NOMO-1 (cell line): ENCODE measurements around the gene ZNF79.
A peak's percentile ranks its signal among the peaks of the same experiment; 100 is the strongest.

Source experiments
- DNase-seq, 2 experiments: peaks; one replicate each; lab custom pipeline; 2025; ENCODE audit not compliant: unreplicated experiment in 2 of 2; lab: John Stamatoyannopoulos, UW

ZNF79 gene

DNA sequence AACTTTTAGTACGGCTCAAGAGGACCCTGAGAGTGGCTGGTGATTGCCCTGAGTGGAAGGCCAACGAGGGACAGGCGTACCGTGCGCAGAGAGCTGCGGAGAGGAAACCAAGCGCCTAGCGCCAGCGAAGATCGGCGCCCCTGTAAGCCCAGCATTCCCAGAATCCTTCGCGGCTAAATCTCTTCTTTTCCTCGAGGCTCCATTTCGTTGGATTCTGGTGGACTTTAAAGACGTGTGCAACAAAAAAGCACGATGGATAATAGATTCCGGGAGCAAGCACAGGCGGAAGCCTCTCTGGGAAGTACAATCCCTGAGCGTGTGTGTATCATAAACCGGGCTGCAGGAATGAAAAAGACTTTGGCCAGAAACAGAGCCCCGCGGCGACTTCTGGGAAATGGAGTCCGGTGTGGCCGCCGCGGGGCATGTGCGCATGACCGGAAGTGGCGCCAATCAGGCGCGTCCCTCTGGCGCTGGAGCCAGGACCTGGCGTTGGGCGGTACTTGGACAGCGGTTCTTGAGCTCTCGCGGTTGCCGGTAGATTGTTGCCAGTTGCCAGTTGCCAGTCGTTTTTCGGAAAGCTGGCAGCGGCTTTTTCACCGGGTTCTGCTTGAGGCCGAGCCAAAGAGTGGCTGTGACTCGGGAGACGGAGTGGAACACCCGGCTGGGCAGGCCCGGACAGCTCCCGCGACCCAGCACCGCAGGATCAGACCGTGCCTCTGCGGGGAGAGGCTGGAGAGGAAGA, at the start of gene ZNF79:
Gene ZNF79, plus strand, starts transcription at position 449 of the 742 bp plus-strand sequence. CDS start 406 bp downstream, outside the sequence.
- DNase-seq, result peak; percentile 88 to 96

DNA sequence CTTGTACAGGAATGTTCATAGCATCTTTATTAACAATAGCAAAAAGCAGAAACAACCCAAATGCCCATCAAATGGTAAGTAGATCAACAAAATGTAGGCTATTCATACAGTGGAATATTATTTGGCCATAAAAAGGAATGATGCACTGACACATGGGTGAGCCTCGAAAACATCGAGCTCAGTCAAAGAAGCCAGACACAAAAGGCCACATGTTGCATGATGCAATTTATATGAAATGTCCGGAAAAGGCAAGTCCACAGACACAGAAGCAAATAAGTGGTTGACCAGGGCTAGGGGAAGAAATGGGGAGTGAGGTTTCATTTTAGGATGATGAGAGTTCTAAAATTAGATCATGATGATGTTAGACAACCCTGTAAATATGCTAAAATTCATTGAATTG, 43.7 kb upstream of the ZNF79 start:
- DNase-seq, result no peak

DNA sequence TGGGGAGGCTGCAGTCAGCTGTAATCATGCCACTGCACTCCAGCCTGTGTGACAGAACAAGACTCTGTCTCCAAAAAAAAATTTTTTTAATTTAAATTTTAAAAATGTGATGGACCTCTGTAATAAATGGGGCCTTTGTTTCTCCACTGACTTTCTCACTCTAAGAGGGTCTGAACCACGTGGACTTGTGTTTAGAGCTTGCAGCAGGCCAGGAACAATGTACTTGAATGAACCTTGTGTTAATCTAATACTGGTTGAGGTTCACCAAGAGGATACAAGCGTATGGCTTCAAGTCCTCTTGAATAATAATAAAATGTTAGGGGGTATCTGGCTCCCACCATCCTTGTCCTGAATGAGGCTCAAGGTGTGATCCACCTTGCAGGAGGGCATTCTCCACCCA, 41.6 kb upstream of the ZNF79 start:
- DNase-seq, result no peak

DNA sequence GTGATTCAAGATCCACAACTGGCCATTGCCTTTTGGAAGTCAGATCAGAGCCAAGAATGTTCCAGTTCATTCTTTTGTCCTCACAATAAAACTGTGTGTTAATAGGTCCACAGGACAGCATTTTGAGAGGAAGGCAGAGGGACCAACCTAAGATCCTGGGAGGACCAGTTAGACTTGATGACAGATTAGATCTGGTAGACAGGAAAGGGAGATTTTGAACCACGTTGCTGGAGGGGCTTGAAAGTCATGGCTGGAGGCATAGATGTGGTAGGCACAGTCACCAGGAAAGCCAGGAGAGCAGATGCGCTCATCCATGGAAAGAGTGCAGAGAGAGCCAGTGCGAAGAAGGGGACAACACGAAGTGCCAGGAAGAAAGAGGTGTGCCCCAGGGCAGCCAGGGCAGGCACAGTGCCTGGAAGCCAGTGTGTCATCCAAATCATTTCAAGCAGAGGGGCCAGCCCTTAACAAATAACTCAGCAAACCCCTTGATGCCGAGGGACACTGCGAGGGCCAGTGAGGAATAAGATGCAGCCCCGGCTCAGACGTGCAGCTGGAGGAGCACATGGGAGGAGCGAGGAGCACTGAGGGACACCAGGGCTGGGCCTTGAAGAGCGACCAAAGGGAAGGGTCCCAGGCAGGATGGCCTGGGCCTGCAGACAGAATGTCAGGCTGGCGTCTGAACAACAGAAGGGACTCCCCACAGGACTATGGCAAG, 40.0 kb upstream of the ZNF79 start:
- no peak for DNase-seq

DNA sequence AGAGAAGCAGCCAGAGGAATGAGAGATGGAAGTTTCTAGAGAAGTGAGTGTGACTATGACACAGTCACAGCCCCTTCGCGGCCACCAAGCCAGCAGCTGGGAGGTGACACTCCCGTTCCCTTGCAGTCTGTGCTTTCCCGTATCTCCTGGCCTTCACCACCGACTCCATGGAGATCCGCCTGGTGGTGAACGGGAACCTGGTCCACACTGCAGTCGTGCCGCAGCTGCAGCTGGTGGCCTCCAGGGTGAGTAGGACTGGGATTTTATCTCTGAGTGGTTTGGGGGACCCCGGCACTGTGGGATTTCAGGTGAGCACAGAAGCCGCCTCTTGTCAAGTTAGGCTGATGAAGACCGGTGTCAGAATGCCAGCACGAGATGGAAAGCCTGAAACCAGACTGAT, 39.3 kb upstream of the ZNF79 start:
- no peak for DNase-seq

DNA sequence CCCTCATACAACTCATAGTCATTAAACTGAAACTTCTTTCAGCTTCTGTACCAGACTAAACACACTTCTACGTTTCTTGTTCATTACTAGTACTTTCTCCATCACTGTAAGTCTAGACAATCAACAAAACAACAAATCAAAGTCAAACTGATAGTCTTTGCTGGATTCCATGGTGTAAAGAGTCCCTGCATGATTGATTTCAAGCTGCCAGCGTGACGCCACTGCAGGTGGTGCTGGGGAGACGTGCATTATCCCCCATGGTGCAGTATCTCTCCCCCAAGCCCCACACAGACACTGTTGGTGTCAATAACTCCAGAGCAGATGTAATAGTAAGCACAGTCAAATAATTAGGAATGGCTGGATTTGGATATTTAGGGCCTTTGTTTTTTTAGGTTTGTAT, 37.9 kb upstream of the ZNF79 start:
- DNase-seq, result no peak

DNA sequence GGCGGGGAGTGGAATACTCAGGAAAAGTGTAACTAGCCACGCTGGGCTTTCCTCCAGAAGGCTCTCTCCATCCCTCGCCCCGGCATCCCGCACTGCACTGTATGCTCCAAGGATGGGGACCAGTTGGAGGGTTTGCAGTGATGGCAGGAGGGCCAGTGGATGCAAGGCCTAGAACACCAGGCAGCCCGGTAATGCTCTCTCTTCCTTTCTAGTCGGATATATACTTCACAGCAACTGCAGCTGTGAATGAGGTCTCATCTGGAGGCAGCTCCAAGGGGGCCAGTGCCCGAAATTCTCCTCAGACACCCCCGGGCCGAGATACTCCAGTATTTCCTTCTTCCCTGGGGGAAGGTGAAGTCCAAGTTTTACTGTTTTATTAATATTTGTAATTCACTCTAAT, 37.2 kb upstream of the ZNF79 start:
- DNase-seq, result no peak

DNA sequence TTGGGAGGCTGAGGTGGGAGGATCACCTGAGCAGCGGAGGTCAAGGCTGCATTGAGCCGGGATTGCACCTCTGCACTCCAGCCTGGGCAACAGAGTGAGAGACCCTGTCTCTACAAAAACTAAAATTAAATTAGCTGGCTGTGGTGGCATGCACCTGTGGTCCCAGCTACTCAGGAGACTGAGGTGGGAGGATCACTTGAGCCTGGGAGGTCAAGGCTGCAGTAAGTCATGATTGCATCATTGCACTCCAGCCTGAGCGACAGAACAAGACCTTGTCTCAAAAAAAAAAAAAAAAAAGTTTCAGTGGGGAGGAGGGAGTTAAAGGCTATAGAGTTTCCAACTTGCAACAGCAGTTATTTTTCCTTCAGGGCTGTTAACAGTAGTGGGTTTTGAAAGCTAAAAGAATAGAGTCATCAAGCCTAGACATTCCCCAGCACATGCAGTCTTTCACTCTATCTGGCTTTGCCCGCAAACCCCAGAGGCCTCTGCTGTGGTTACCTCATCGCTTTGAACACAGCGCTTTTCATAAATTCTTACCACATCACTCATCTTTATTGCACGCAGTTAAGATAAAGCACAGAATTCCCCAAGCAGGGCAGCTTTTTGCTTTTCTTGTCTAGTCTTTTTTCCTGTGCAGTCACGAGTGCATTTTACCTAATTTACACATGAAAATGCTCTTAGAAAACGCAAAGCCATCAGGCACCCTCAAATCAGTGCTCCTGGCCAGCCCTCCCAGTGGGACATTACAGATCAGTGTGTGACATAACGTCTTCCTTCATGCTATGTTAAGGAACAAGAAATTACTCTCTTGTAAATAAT, 35.9 kb upstream of the ZNF79 start:
- peak; percentile 94 to 98 for DNase-seq

DNA sequence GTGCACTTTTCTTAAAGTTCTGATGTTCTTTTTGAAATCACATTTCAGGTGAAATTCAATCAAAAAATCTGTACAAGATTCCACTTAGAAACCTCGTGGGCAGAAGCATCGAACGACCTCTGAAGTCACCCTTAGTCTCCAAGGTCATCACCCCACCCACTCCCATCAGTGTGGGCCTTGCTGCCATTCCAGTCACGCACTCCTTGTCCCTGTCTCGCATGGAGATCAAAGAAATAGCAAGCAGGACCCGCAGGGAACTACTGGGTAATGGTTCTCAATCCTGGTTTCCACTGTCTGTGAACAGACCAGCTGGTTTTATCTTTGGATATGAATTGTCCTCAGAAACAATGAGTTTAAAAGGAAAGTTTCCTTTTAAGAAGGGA, 35.3 kb upstream of the ZNF79 start:
- no peak for DNase-seq

DNA sequence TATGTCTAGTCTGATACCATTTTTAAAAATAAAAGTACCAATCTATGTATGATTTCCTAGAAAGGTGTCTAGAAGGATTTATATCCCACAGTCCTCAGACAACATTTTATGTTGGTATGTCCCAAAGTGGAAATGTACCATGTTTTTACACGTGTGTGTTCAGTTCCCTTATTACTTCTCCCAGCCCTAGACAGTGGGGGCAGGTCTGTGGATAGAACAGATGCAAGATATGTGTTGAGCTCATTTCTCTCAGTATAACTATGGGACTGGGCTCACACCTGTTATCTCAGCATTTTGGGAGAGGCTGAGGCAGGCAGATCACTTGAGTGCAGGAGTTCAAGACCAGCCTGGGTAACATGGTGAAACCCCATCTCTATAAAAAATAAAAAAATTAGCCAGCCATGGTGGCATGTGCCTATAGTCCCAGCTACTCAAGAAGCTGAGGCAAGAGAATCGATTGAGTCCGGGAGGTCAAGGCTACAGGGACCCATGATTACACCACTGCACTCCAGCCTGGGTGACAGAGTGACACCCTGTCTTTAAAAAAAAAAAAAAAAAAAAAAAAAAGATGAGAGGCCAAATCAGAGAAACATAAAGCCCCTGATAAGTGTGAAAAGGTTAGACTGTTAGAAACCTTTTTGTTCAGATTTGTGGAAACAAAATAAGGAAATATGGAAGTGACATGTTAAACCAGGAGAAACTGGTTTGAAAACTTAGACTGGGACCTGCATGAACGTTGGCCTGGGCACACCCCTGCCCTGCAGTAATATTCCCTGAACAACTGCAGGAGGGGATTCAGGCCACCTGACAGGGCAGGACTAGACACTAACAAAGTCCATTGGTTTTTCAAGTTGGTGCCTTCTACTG, 34.6 kb upstream of the ZNF79 start:
- no peak for DNase-seq

DNA sequence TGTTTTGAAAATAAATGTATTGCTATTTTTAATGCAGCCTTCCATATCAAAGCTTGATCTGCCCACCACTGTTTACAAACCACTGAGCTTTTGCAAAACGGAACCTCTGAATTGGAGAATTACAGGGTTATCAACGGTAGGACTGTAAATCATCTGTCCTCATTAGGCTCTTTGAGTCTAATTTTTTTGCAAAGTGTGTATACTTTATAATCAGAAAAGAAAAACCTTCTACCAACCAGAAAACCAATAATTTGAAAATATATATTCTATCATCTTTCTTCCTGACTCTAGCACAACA, 34.0 kb upstream of the ZNF79 start:
- peak; percentile 50 to 53 for DNase-seq

DNA sequence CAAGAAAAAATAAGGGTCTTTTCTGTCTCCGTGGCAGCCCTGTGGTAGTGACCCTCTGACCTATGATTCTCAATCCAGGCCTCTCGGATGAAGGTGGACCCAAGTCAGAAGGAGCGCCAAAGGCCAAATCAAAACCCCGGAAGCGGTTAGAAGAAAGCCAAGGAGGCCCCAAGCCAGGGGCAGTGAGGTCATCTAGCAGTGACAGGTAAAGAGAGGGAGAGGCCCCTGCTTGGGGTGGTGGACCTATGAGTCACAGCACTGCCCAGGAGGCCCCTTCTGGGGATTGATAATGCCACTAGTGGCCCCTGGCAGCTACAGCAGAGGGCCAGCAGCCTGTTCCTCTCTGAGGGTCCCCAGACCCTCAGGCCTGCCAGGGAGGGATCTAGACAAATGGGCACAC, 33.6 kb upstream of the ZNF79 start:
- DNase-seq, result peak; percentile 51 to 54

DNA sequence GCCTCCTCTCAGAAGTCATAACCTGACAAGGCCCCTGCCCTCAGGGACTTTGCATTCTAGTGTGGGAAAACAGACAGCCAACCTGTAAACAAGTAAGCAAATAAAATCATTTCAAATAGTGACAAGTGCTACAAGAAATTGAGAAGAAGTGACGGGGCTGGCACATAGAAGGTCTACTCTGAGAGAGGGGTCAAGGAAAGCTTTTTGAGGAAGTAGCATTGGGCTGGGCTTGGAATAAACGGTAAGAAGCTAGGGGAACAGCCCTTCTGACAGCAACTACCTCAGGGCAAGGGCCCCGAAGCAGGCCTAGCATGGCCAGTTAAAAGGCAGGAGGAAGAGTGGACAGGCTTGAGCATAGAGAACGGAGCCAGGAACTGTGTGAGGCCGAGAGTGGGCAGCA, 32.0 kb upstream of the ZNF79 start:
- peak; percentile 69 to 77 for DNase-seq

DNA sequence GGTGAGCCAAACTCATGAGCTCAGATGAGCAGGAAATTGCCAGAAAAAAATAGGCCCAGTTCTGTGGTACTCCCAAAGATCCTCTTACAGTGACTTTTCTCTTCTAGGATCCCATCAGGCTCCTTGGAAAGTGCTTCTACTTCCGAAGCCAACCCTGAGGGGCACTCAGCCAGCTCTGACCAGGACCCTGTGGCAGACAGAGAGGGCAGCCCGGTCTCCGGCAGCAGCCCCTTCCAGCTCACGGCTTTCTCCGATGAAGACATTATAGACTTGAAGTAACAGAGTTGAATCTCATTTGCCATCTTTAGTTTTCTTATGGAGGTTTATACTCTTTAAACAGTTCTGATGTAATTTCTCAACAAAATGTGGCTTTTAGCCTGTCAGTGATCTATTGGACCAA, 31.2 kb upstream of the ZNF79 start:
- DNase-seq, result no peak

DNA sequence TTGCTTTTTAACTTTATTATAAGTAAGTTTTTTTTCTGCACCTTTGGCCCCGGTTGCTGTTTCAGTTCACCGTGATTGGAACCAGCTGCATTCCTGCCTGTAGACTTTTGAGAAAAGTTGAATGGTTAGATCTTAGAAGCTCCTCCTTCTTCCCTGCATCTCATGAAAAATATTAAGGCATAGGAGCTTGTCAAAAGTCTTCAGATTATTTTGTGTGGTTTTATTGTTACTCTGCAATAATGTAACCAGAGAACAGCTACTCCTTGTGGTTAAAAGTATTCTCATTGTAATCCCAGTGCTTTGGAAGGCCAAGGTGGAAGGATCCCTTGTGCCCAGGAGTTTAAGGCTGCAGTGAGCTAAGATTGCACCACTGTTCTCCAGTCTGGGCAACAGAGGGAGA, 30.5 kb upstream of the ZNF79 start:
- no peak for DNase-seq

DNA sequence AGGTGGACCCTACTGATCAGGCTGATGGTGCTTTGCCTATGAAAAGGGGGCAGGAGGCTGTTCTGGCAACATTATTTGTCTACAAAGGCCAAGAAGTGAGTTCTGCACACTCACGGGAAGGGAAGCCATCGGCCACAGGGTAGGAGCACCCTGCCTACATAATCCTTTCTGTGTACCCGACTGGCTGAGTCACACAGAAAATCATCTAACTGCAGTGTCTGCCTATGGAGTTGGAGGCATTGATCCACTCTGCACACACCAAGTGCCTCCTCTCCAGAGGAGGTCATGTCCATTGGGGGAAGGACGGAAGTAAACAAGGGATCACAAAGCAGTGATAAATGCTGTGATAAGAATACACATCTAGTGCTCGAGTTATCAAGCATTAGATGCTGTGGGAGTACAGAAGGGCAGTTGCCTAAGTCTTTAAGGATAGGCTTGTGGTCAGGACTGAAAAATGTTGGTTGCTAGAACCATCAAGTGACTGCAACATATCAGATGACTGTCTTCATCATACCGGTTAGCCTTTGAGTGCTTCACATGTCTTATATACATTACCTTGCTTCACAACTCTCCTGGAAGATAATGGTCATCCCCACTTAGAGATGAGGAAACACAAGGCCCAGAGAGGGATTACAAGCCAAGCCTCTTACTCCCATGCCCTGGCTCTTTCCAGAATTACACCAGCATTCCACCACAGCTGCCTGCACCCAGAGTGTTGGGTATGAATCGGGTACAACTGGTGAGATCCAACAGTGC, 28.5 kb upstream of the ZNF79 start:
- peak in 1 of 2 experiments; percentile 42 for DNase-seq

DNA sequence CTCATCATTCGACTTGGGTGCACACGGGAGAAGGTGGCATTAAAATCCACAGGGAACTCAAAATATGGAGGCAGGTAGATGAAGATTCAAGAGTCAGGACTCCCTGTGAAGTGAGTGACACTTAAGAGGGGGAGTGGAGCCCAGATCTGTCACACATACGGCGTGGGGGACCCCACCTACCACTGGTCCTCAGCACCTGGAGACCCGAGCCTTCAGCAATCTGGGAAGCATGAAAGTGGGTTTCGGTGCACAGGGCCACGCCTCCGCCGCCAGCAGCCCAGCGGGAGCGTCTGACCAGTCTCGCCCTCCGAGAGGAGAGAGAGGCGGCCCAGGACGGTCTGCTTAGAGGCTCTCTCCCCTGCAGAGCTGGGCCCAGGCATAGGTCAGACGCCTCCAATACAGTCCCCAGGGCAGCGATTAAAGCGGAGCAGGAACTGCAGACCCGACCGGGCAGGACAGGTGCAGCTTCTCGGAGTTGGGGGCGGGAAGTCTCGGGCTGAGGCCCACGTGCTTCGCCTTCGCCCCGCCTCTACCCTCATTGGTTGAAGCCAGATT, 27.9 kb upstream of the ZNF79 start:
- DNase-seq, result no peak

DNA sequence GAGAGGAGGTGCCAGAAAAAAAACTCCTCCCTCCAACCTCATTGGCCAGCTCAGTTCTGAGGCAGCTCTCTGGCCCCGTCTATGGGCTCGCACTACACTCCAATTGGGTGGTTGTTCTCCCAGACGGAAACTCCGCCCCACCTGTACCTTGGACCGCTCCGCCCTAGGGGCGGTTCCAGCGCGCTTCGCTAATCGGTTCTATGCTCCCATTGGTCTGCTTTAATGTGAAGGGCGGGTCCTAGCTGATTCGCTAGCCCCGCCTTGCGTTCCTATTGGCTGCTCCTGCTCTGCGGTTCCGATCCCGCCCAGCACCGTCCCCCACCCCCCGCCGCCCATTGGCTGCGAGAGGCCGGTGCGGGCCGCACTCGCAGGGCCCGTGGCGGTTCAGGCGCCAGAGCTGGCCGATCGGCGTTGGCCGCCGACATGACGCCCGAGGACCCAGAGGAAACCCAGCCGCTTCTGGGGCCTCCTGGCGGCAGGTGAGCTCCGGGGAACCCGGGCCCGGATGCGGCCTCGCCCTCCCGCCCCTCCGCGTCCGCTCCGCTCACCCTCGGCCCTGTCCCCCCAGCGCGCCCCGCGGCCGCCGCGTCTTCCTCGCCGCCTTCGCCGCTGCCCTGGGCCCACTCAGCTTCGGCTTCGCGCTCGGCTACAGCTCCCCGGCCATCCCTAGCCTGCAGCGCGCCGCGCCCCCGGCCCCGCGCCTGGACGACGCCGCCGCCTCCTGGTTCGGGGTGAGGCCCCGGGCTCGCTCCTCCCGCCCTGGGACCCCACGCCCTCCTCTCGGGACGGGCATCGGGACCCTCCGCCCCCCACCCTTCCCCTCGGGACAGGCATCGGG, 27.2 kb upstream of the ZNF79 start, which contains the start of gene SLC2A8:
Gene SLC2A8, plus strand, starts transcription at position 362 of the 838 bp plus-strand sequence. Its CDS starts 62 bp downstream, at position 424.
- DNase-seq, result peak; percentile 94
